Osteocyte (in vitro differentiated cells): ENCODE measurements around the gene IL1R2. TPM values are rescaled to one million over a fixed set of nuclear protein-coding genes. Genes with fewer than 3 reads are reported as not detected.

Experiments
- DNase-seq: peaks from one replicate; pipeline ENCODE4 v3.0.0; 2021; ENCODE audit warnings: mixed read lengths; ENCODE audit not compliant: unreplicated experiment; ENCODE audit errors: extremely low spot score
- H3K27ac Mint-ChIP-seq: one replicate; pipeline ENCODE4 v1.8.0; 2021; ENCODE audit warnings: mild to moderate bottlenecking, mixed read lengths; ENCODE audit not compliant: unreplicated experiment
- H3K27me3 Mint-ChIP-seq: one replicate; pipeline ENCODE4 v1.8.0; 2021; ENCODE audit warnings: mixed read lengths; ENCODE audit not compliant: unreplicated experiment
- H3K36me3 Mint-ChIP-seq: one replicate; pipeline ENCODE4 v1.8.0; 2021; ENCODE audit warnings: mixed read lengths; ENCODE audit not compliant: unreplicated experiment
- H3K4me1 Mint-ChIP-seq: one replicate; pipeline ENCODE4 v1.8.0; 2021; ENCODE audit warnings: mixed read lengths; ENCODE audit not compliant: unreplicated experiment
- H3K4me3 Mint-ChIP-seq: one replicate; pipeline ENCODE4 v1.8.0; 2021; ENCODE audit warnings: mild to moderate bottlenecking, moderate library complexity, mixed read lengths; ENCODE audit not compliant: unreplicated experiment
- H3K9me3 Mint-ChIP-seq: one replicate; pipeline ENCODE4 v1.8.0; 2021; ENCODE audit warnings: mixed read lengths; ENCODE audit not compliant: unreplicated experiment
- total RNA-seq: library from RNA; stranded (reverse); gene quantifications from 2 replicates; pipeline ENCODE4 v1.2.1, GENCODE V29; 2021
- TF ChIP-seq, protein P1 (sequence below): fragments of 200-600 bp; sonication (generic); IDR thresholded peaks from 2 replicates; pipeline ENCODE4 v1.5.0; 2021; ENCODE audit warnings: antibody characterized with exemption, mild to moderate bottlenecking, moderate library complexity

The IL1R2 gene
- total RNA-seq, 1 donor from 2014 or later = not detected

DNA sequence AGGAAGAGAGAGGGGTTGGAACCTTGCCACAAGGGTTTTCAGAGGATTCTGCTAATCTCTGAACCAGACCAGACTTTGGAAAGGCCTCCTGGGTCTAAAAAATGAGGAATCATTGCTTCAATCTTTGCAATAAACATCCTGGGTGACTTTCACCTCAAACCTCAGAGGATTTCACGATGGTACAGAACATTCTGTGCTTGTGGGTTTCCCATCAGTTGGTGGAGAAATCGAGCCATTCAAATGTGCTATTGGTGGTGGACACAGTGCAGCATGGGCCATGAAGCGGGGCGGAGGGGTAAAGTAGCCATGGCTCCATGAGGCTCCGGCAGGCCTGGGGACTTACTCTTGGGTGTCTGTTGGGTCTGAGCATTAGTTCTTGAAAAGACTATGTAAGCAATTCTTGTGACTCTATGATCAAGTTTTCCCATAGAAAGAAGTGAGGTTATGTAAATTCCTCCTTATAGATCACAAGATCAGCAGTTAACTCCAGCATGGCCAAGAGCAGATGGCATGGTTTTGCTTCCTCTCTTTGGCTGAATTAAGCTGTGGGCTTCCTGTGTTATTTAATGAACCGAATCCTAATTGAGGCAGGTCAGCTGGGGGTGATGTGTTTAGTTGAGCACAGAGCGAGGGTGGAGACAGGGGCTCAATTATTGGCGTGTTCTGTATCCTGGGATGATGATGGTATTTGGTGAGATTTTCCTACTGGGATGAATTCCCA lies 1.9 kb upstream of the IL1R2 start:
- H3K9me3 Mint-ChIP-seq = no peaks in the 10 kb centered on the region
- no peaks in the 10 kb centered on the region for H3K36me3 Mint-ChIP-seq
- no peak overlapping the region for H3K27ac Mint-ChIP-seq
- peaks cover 60% of the 10 kb centered on the region for H3K27me3 Mint-ChIP-seq
- no peaks in the 10 kb centered on the region for H3K4me1 Mint-ChIP-seq
- no peak overlapping the region for H3K4me3 Mint-ChIP-seq
- no peak for DNase-seq
- TF ChIP-seq, protein P1, sequence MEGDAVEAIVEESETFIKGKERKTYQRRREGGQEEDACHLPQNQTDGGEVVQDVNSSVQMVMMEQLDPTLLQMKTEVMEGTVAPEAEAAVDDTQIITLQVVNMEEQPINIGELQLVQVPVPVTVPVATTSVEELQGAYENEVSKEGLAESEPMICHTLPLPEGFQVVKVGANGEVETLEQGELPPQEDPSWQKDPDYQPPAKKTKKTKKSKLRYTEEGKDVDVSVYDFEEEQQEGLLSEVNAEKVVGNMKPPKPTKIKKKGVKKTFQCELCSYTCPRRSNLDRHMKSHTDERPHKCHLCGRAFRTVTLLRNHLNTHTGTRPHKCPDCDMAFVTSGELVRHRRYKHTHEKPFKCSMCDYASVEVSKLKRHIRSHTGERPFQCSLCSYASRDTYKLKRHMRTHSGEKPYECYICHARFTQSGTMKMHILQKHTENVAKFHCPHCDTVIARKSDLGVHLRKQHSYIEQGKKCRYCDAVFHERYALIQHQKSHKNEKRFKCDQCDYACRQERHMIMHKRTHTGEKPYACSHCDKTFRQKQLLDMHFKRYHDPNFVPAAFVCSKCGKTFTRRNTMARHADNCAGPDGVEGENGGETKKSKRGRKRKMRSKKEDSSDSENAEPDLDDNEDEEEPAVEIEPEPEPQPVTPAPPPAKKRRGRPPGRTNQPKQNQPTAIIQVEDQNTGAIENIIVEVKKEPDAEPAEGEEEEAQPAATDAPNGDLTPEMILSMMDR = no peak

DNA sequence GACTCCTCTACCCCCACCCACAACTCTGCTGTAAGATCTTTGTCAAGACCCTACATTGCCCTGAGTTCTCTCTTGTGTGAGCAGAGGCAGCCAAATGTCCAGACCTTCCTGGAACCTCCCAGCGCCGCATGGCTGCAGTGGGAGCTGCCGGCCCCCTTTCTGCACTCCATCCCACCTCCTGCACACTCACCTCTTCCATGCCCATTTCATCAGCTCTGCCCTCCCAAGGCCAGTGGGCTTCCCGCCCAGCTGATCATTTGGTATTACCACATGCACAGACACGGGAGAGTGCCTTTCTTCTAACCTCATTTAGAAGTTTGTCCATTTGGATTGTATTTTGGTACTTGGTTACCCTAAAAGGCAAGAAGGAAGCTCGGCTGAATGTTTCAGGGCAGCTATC lies 2.0 kb downstream of the IL1R2 start:
- peaks cover 76% of the 10 kb centered on the region for H3K27me3 Mint-ChIP-seq
- no peak overlapping the region for H3K27ac Mint-ChIP-seq
- DNase-seq = no peak

DNA sequence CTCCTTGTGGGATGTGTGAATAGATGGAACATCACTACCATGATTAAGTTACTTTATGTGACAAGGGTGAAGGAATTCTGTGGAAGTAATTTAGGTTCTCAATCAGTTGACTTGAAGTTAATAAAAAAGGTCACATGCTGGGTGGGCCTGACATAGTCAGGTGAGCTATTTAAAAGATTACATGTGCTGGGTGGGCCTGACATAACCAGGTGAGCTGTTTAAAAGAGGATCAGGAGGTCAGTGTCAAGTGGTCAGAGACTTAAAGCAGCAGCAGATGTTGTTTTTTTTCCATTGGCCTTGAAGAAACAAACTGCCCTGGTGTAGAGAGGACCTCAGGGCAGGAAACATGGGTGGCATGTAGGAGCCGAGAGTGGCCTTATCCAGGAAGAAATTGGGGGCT lies 3.3 kb downstream of the IL1R2 start:
- Mint-ChIP-seq H3K4me3 (no peak overlapping the region), H3K27ac (no peak overlapping the region), H3K9me3 (no peaks in the 10 kb centered on the region), H3K27me3 (peaks cover 73% of the 10 kb centered on the region), H3K4me1 (no peaks in the 10 kb centered on the region), H3K36me3 (no peaks in the 10 kb centered on the region)
- no peak for DNase-seq
- TF ChIP-seq, protein P1 = no peak

More for the DNA sequence above, 2.0 kb downstream of the IL1R2 start:
- Mint-ChIP-seq H3K4me3 (no peak overlapping the region), H3K9me3 (no peaks in the 10 kb centered on the region), H3K36me3 (no peaks in the 10 kb centered on the region), H3K4me1 (no peaks in the 10 kb centered on the region)
- TF ChIP-seq, protein P1 = no peak

DNA sequence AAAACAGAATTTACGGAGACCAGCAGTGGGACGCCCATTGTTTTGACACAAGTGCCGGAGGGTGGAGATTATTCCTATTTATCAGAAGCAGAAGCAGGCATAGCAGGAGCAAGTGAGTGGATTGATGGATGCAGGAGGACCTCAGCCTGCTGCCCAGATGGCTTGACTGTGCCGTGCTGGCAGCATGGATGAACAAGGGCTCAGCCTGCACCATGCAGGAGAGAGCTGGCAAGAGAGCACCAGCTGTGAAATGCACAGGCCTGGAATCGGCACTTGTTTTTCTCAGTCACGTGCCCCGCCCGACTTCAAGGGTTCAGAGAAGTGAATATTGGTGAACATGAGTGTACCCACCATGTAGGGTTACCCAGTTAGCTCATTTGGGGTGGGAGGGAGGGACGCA lies 4.0 kb downstream of the IL1R2 start:
- Mint-ChIP-seq H3K4me3 (no peak overlapping the region), H3K36me3 (no peaks in the 10 kb centered on the region), H3K27me3 (peaks cover 69% of the 10 kb centered on the region), H3K4me1 (no peaks in the 10 kb centered on the region), H3K27ac (no peak overlapping the region), H3K9me3 (no peaks in the 10 kb centered on the region)
- TF ChIP-seq, protein P1 = no peak
- no peak for DNase-seq

DNA sequence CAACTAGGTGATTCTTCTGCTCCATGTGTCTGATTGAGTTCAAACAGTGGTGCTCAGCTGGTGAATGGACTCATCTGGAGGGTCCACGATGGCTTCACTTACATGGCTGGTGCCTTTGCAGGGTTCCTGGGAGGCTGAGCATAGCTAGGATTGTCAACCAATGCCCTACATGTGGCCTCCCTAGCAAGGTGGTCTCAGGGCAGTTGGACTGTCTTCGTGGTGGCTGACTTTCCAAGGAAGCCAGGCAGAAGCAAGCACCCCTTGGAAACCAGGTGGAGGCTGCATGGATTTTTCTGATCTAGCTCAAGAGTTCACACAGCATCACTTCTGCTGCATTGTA lies 6.8 kb downstream of the IL1R2 start:
- Mint-ChIP-seq H3K9me3 (no peaks in the 10 kb centered on the region), H3K36me3 (no peaks in the 10 kb centered on the region), H3K27me3 (peaks cover 49% of the 10 kb centered on the region), H3K27ac (no peak overlapping the region), H3K4me3 (no peak overlapping the region), H3K4me1 (no peaks in the 10 kb centered on the region)
- DNase-seq = no peak
- TF ChIP-seq, protein P1 = no peak
